Fibroblast of mammary gland (primary cell): ENCODE results near the gene COQ8B.

Experiments
- DNase-seq: peaks from one replicate; pipeline ENCODE4 v3.0.0-alpha.2; 2010; ENCODE audit warnings: low read depth
- H3K4me3 ChIP-seq: 2 replicates; pipeline ENCODE4 v1.5.1; 2011; ENCODE audit warnings: low read depth, mild to moderate bottlenecking, low read length, moderate library complexity; ENCODE audit not compliant: control insufficient read depth
- CTCF ChIP-seq: conservative IDR thresholded peaks from 2 replicates; pipeline ENCODE4 v1.5.1; 2011; ENCODE audit warnings: low read depth, low read length, inconsistent platforms; ENCODE audit not compliant: control insufficient read depth, insufficient read depth

The COQ8B gene

GRCh38 chr19:40681039-40681438, 35.6 kb downstream of the COQ8B start:
- TF ChIP-seq CTCF: no peak
- H3K4me3 ChIP-seq: no peak overlapping the region

GRCh38 chr19:40677156-40677555, 39.5 kb downstream of the COQ8B start:
- H3K4me3 ChIP-seq: no peak overlapping the region
- no peak for DNase-seq
- no peak for TF ChIP-seq CTCF

More at GRCh38 chr19:40681039-40681438, 35.6 kb downstream of the COQ8B start:
- DNase-seq: no peak

- H3K4me3 ChIP-seq: no peak overlapping the region
- no peak for DNase-seq
- no peak for TF ChIP-seq CTCF
Observed at GRCh38 chr19:40674291-40674690, 42.4 kb downstream of the COQ8B start.

- no peak for TF ChIP-seq CTCF
- no peak for DNase-seq
- no peak overlapping the region for H3K4me3 ChIP-seq
Observed at GRCh38 chr19:40673397-40673796, 43.3 kb downstream of the COQ8B start.

GRCh38 chr19:40672573-40673299, 44.0 kb downstream of the COQ8B start:
- TF ChIP-seq CTCF: no peak
- H3K4me3 ChIP-seq: no peak overlapping the region
- no peak for DNase-seq

- no peak overlapping the region for H3K4me3 ChIP-seq
- no peak for TF ChIP-seq CTCF
- DNase-seq: no peak
Observed at GRCh38 chr19:40672038-40672437, 44.6 kb downstream of the COQ8B start.

- no peak overlapping the region for H3K4me3 ChIP-seq
- DNase-seq: no peak
- TF ChIP-seq CTCF: no peak
Observed at GRCh38 chr19:40671404-40671803, 45.3 kb downstream of the COQ8B start.
